NCI-H345 treated with DMSO at 0.1 percent for 48 hours (cell line): ENCODE results near the gene VEGFB.

ENCODE experiments used
- DNase-seq: peaks from one replicate; lab custom pipeline; 2025; ENCODE audit not compliant: unreplicated experiment; lab: John Stamatoyannopoulos, UW

Gene VEGFB

GRCh38 chr11:64233913-64234586, at the start of gene VEGFB:
VEGFB (plus strand) TSS chr11:64234584; CDS start chr11:64234834, 250 bp downstream.
- DNase-seq: peak; percentile 30

- peak; percentile 18 for DNase-seq
These were observed 49.1 kb upstream of the VEGFB start for GRCh38 chr11:64185175-64185692.

GRCh38 chr11:64185693-64186491, 48.5 kb upstream of the VEGFB start, which contains the start of gene STIP1:
STIP1 (plus strand) TSS chr11:64186171; CDS start chr11:64186262, 91 bp downstream.
- peak; percentile 99 for DNase-seq

- no peak for DNase-seq
These were observed 47.8 kb upstream of the VEGFB start for GRCh38 chr11:64186492-64187165.

GRCh38 chr11:64192434-64192833, 42.0 kb upstream of the VEGFB start:
- DNase-seq: no peak

GRCh38 chr11:64196626-64197025, 37.8 kb upstream of the VEGFB start:
- DNase-seq: no peak

- no peak for DNase-seq
These were observed 35.9 kb upstream of the VEGFB start for GRCh38 chr11:64198511-64198910.

GRCh38 chr11:64201543-64201942, 32.8 kb upstream of the VEGFB start:
- no peak for DNase-seq

- DNase-seq: no peak
These were observed 31.4 kb upstream of the VEGFB start for GRCh38 chr11:64202992-64203391.

GRCh38 chr11:64203421-64204079, 30.8 kb upstream of the VEGFB start:
- DNase-seq: no peak

- DNase-seq: no peak
These were observed 30.3 kb upstream of the VEGFB start for GRCh38 chr11:64204080-64204440.

- peak; percentile 31 for DNase-seq
These were observed 29.9 kb upstream of the VEGFB start for GRCh38 chr11:64204464-64204989.

- DNase-seq: no peak
These were observed 27.7 kb upstream of the VEGFB start, which contains the start of gene FERMT3 for GRCh38 chr11:64206457-64207255. FERMT3 (plus strand) TSS chr11:64206721; CDS start chr11:64207365, 644 bp downstream.

- DNase-seq: no peak
These were observed 26.9 kb upstream of the VEGFB start for GRCh38 chr11:64207256-64208085.

- no peak for DNase-seq
These were observed 26.1 kb upstream of the VEGFB start for GRCh38 chr11:64208086-64208795.

- DNase-seq: no peak
These were observed 25.4 kb upstream of the VEGFB start for GRCh38 chr11:64208796-64209562.

GRCh38 chr11:64209563-64209843, 24.9 kb upstream of the VEGFB start:
- no peak for DNase-seq
